Activated gamma-delta T cell (primary cell): Measurements from ENCODE around the gene ZBTB20.

ENCODE experiments used
- DNase-seq: peaks from one replicate; lab custom pipeline; 2025; lab: John Stamatoyannopoulos, UW

ZBTB20 gene

GRCh38 chr3:114872588-114872987 is 274.5 kb downstream of the ZBTB20 start:
- no peak for DNase-seq

DNA sequence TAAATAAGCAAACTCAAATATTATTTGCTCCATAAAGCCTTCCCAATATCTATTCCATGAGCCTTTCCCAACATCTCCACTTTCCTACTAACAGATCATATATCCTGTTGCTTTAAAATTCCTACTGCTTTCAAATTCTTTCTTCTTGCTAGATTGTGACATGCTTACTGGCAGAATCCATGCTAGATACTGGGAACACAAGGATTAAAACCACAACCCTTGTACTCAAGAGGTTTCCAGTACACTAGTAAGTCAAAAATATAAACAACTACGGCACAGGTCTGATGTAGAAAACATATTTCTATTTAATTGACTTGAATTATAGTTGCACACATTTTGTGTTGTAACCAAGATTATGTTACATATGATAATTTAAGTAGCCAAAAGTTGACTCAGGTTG is 275.0 kb downstream of the ZBTB20 start:
- DNase-seq: no peak

DNA sequence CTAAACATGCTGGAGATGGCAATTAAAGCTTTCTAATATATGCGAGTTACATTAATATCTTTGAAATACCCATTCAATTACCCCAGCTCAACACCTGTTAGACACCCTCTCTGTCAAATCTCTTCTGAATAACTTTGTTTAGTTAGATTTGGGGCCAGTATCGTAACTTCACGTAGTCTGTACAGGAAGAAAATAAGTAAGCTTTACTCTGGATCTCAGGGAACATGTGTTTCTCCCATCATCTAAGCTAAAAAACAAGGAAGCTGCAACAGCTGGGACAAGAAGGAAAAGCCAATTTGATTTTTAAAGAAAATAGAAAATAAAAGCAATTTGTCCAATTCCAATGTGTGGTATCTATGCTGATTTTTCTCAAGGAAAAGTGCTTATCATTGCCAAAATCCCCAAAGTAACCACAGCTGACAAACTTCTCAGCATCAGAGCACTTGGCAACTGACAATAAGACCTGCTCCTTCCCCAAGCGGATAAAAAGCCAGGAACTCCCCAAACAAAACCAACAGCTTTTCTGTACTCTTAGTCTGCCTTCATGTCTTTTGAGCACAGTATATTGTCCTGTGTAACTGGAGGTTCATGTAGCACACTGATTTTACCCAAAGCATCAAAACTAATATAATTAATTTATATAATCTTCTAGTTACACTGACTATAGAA is 279.1 kb downstream of the ZBTB20 start:
- no peak for DNase-seq

DNA sequence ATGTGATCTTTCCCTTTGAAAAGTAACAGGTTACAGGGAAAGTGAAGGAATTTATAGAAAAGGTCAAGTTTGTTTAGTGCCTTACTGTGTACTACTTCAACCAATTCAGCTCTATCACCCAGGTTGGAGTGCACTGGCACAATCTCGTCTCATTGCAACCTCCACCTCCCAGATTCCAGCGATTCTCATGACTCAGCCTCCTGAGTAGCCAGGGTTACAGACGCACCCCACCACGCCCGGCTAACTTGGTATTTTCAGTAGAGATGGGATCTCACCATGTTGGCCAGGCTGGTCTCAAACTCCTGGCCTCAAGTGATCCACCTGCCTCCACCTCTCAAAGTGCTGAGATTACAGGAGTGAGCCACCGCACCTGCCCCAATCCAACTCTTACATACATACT is 279.7 kb downstream of the ZBTB20 start:
- DNase-seq: no peak

- DNase-seq: no peak
Observed at GRCh38 chr3:114866430-114866829, 280.7 kb downstream of the ZBTB20 start.

DNA sequence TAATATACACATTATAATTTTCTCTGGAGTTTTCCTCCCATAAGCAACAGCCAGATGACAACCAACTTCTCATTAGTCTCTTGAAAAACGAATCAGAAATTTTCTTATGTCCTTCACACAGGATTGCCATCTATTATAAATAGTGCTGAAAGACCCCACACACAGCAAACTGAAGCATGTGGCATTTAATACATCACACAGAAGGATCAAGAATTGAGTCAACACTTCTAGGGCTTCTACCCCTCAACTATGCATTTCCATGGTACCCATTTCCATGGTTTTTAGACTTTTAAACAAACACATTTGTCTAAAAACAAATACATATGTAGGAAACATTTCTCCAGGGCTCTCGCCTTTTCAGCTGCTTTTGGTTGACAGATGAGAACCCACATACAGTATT is 282.1 kb downstream of the ZBTB20 start:
- DNase-seq: no peak

DNA sequence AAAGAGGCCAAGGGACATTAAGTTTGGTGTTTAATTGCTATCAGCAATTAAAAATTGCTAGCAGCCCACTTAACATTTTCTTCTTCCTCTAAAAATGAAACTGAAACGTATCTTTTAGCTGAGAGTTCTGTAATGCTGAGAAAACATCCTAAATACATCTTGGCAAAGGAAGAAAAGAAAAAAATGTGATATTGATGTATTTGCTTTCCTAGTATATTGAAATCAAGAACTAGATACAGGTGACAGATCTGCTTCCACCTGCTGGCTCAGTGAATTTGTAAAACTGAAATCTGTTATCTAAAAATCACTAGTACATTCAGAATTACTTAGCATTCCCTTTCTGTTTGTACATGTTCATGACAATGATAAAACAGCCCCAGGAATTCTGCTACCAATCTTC is 283.2 kb downstream of the ZBTB20 start:
- DNase-seq: no peak

GRCh38 chr3:114861666-114862065 is 285.4 kb downstream of the ZBTB20 start:
- no peak for DNase-seq

DNA sequence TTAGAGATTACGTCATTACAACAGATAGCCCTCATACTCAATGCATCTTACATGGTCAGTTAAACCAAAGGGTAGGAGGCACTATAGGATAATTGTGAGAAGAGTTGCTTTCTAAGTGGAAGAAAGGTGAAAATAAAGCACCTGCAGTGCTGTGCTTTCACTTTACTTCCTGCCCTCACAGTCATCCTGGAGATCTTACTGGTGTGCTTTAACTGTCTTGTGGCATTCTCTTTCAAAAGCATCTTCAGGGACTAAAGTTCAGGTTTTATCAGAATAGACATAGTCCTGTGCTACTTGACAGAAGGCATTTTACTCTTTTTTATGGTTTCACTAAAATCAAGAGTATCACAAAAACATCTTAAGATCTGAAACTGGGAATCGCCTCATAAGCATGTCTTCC is 286.6 kb downstream of the ZBTB20 start:
- no peak for DNase-seq

DNA sequence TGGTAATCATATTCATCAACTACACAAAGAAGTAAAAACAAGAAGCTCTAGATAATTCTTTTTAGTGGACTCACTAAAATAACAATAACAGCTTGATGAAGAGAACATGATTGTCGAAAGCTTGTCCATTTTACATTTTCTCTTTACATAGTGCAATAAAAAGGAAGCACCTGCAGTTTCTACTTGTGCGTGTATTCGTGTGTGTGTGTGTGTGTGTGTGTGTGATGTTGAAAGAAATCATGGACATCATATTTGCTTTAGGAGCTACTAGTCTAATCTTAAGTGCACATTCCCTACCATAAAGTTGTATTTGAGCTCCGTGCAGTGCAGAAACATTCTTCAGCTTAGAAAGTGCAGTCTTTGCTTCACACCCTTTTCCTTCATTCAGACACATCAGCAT is 288.8 kb downstream of the ZBTB20 start:
- DNase-seq: no peak

DNA sequence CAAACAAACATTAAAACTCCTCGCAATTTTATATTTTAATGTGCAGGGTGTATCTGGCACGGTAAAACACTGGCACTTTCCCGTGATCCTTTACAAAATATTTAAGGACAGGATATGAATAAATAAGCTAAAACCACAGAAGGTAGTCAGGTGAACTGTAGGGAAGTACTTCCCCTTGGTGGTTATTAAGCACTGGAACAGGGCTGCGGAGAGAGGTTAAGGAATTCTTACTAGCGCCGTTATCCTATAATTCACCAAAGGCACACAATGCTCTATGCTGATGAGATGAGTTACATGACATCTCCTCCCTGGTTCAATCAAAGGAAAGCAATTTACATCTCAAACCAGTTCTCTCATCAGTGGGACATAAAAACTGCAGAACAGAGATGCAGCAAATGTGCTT is 289.8 kb downstream of the ZBTB20 start:
- no peak for DNase-seq

GRCh38 chr3:114856835-114857234 is 290.3 kb downstream of the ZBTB20 start:
- DNase-seq: no peak

DNA sequence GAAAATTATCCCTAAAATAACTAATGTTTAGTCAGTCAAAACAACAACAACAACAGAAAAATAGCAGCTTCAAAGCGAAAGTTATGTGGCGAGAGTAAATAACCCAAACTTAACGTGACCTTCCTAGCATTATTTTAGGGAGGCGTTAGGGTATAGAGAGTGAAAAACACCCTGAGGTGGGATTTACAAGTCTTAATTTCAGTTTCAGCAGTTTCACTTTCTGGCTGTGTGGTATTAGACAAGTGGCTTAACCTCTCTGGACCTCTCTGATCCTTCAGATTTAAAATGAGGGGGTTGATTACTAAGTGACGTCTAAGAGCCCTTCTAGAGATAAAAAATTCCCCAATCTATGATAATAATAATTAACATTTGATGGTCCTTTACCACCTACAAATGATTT is 291.2 kb downstream of the ZBTB20 start:
- no peak for DNase-seq

- DNase-seq: no peak
Observed at GRCh38 chr3:114852966-114853365, 294.1 kb downstream of the ZBTB20 start.

DNA sequence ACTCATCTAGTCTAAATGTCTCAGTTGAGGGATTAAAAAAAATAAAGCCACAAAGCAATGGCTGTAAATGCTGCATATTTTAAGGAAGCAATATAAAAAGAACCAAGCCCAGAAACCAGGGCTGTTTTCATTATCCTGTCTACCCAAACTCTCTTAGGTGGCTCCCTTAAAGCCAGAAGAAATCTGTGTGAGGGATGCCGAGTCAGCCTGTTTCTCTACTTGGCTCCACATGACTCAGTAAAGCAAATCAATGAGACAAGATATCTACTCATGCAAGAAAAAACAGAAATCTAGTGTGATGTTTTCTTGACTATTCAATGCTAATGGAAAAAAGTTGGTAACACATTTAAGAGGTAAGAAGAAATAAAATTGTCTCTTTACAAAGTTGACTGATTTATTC is 296.2 kb downstream of the ZBTB20 start:
- DNase-seq: no peak

- no peak for DNase-seq
Observed at GRCh38 chr3:114848643-114849350, 298.3 kb downstream of the ZBTB20 start.

GRCh38 chr3:114848082-114848481 is 299.0 kb downstream of the ZBTB20 start:
- DNase-seq: no peak

DNA sequence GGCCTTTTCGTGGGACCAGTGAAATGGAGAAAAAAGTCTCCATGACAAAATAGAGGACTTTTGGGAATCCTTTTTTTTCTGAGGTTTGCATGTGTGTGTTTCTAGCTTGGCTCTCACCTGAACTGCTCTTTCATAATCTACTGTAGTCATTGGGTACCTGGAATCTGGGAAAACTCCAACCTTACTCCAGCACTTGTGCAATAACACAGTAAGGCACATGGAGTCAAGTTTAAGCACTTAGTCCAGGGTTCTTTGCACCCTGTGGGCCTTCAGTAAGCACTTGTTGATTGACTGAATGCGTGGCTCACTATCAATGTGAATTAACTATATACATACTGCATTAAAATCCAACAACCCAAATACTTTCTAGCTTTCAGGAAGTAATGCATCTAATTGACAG is 299.5 kb downstream of the ZBTB20 start:
- DNase-seq: no peak

DNA sequence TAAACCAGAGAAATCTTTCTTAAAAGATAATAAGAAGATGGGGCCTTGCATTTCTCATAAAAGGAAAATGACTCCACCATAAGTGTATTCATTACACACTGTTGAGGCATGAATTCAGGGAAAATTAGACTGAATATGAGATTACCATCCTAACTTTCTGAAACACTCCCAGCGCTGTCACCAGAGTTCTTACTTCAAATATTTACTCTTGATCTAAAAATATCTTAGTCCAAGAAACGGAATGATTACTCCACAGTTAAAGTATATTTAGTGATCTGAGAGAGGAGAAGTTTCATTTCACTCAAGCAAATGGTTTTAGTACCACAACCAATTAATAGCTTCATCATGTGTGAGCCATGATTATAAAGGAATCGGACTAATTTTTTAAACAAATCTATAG is 300.3 kb downstream of the ZBTB20 start:
- no peak for DNase-seq

DNA sequence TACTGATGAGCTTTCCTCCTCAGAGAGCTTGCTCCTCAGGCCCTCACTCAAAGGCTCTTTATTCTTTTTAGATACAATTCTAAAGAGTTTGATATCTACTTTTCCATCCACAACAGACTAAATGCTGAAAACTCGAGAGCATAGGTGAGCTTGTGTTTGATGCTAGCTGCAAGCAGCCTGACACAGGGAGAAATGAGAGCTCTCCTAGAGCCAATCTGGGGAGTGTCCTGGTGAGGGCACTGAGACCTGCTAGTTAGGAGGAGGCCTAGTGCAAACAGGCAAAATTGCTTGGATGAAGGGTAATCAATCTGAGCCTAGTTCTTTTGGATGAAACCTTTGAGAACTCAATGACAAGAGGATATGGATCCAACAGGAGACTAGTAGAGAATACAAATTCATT is 300.8 kb downstream of the ZBTB20 start:
- no peak for DNase-seq

- DNase-seq: no peak
Observed at GRCh38 chr3:114841515-114841914, 305.6 kb downstream of the ZBTB20 start.

- no peak for DNase-seq
Observed at GRCh38 chr3:114839476-114839875, 307.6 kb downstream of the ZBTB20 start.

DNA sequence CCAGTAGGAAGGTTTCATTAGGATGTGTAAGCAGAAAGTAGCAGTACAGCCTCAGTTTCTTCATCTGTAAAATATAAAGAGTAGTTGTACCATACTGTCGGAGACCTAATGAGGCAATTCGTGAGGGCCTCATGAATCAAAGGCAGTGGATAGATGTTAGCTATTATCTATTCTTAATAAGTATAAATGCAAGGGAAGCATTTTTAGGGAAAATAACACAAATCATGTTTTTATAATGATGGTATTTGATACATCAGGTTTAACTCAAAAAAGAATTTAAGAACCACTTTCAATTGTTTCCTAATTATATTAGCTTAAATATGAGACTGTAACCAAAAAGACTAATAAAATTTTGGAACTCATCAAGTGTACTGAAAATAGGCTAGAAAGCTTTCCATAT is 309.1 kb downstream of the ZBTB20 start:
- no peak for DNase-seq
